ENCODE results near the gene RAPGEF5.

Gene RAPGEF5

GRCh38 chr7:22338411-22338810 lies 18.5 kb downstream of the RAPGEF5 start:
- no peak for TF ChIP-seq CTCF (IDR thresholded peaks at IDR 0.05; ENCODE audit: insufficient read depth, missing control alignments)
- no peak for FAIRE-seq
- no peak for DNase-seq (ENCODE audit: insufficient read length, low spot score)

DNA sequence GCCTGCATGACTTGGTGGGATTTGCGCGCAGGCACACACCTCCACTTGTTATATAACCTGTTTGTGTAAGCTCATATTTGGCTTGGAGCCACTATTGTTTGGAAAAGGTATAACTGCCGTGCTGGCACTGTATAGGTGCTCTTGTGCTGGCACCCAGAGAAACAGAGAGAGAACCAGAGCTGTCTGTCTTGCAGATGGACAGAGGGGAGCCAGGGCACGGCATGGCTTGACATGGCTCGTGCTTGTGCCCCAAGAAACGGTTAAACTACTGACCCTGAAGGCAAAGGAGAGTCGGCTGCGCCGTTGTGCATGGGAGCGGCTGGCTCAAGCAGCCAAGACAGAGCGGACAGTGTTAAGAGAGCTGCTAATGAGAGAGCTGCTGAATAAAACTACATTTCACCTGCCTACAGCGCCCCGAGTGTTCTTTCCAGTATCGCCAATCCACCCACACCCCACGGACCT lies 23.2 kb downstream of the RAPGEF5 start:
- TF ChIP-seq CTCF (IDR thresholded peaks at IDR 0.05; ENCODE audit: insufficient read depth, missing control alignments): no peak
- FAIRE-seq (no peak), DNase-seq (ENCODE audit: insufficient read length, low spot score) (no peak)

- FAIRE-seq: no peak
- no peak for DNase-seq (ENCODE audit: insufficient read length, low spot score)
- no peak for TF ChIP-seq CTCF (IDR thresholded peaks at IDR 0.05; ENCODE audit: insufficient read depth, missing control alignments)
Observed at GRCh38 chr7:22332461-22332870, 24.5 kb downstream of the RAPGEF5 start.

- DNase-seq (ENCODE audit: insufficient read length, low spot score) (no peak), FAIRE-seq (no peak)
- TF ChIP-seq CTCF (IDR thresholded peaks at IDR 0.05; ENCODE audit: insufficient read depth, missing control alignments): no peak
Observed at GRCh38 chr7:22331704-22332103, 25.2 kb downstream of the RAPGEF5 start.

DNA sequence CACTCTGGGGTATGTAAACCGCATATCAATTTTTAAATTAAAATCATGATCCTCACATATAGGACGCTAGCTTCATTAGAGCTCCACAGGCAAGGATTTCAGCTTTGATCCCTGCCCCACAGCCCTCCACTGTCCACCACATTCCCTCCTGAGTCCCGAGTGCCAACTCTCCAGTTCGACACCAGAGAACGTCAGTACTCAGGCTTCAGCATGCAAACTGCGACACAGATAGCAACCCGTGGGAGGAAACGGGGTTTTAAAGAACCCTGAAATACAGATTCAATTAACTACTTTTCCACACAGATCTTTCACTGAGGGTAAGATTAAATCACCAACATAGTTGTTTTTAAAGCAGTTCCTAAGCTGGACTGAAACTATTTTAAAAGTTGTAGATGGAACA lies 26.1 kb downstream of the RAPGEF5 start:
- DNase-seq (ENCODE audit: insufficient read length, low spot score) (no peak), FAIRE-seq (no peak)
- TF ChIP-seq CTCF (IDR thresholded peaks at IDR 0.05; ENCODE audit: insufficient read depth, missing control alignments): no peak

- FAIRE-seq: no peak
- no peak for TF ChIP-seq CTCF (IDR thresholded peaks at IDR 0.05; ENCODE audit: insufficient read depth, missing control alignments)
- DNase-seq (ENCODE audit: insufficient read length, low spot score): no peak
Observed at GRCh38 chr7:22329816-22330524, 27.0 kb downstream of the RAPGEF5 start.

GRCh38 chr7:22326181-22326580 lies 30.8 kb downstream of the RAPGEF5 start:
- TF ChIP-seq CTCF (IDR thresholded peaks at IDR 0.05; ENCODE audit: insufficient read depth, missing control alignments): no peak

More at GRCh38 chr7:22326181-22326580, 30.8 kb downstream of the RAPGEF5 start:
- DNase-seq (ENCODE audit: insufficient read length, low spot score): no peak
- no peak for FAIRE-seq

All from D721Med (cell line).